ENCODE measurements around the gene LRRC4C.

GRCh38 chr11:40271361-40271760 is 1188.1 kb downstream of the LRRC4C start:
- TF ChIP-seq EP300 (IDR thresholded peaks at IDR 0.05; ENCODE audit: borderline replicate concordance) = no peak
- TF ChIP-seq REST (IDR thresholded peaks at IDR 0.05; ENCODE audit: low read depth) = no peak
- no peak for TF ChIP-seq RAD21 (IDR thresholded peaks at IDR 0.05; ENCODE audit: low read depth)
- TF ChIP-seq MAX (IDR thresholded peaks at IDR 0.05) = no peak
- TF ChIP-seq FOXM1 (IDR thresholded peaks at IDR 0.05; ENCODE audit: borderline replicate concordance, low read depth) = no peak
- TF ChIP-seq USF1 (IDR thresholded peaks at IDR 0.05) = no peak
- no peak for TF ChIP-seq YY1 (IDR thresholded peaks at IDR 0.05; ENCODE audit: low read depth)
- no peak for TF ChIP-seq CREB1 (IDR thresholded peaks at IDR 0.05; ENCODE audit: low read depth)
